KMS-11 (cell line): Measurements from ENCODE around the gene SRPRB.

Experiments used
- H2AFZ ChIP-seq: fragments of 200-600 bp; sonication (generic); 2 replicates; pipeline ENCODE4 v1.6.1; 2016; ENCODE audit warnings: antibody characterized with exemption, mixed run types, low read depth
- H3K27ac ChIP-seq: fragments of 200-600 bp; sonication (generic); 2 replicates; pipeline ENCODE4 v1.6.1; 2016; ENCODE audit warnings: mild to moderate bottlenecking, mixed run types
- H3K27me3 ChIP-seq: fragments of 200-600 bp; sonication (generic); 2 replicates; pipeline ENCODE4 v1.6.1; 2017; ENCODE audit warnings: mild to moderate bottlenecking, low read depth, mixed run types, moderate library complexity; ENCODE audit not compliant: insufficient read depth
- H3K36me3 ChIP-seq: fragments of 200-600 bp; sonication (generic); 2 replicates; pipeline ENCODE4 v1.6.1; 2017; ENCODE audit warnings: mild to moderate bottlenecking, mixed run types; ENCODE audit not compliant: insufficient read depth
- H3K4me1 ChIP-seq: fragments of 200-600 bp; sonication (generic); 2 replicates; pipeline ENCODE4 v1.6.1; 2016; ENCODE audit warnings: mild to moderate bottlenecking, low read depth, mixed run types; ENCODE audit not compliant: poor library complexity, severe bottlenecking
- H3K4me2 ChIP-seq: fragments of 200-600 bp; sonication (generic); 2 replicates; pipeline ENCODE4 v1.7.0; 2016; ENCODE audit warnings: mild to moderate bottlenecking, mixed run types
- H3K4me3 ChIP-seq: fragments of 200-600 bp; sonication (generic); IDR thresholded peaks from 2 replicates; pipeline ENCODE4 v1.6.1; 2017; ENCODE audit warnings: low read depth, low read length, mixed read lengths; ENCODE audit not compliant: insufficient read depth
- H3K79me2 ChIP-seq: fragments of 200-600 bp; sonication (generic); 2 replicates; pipeline ENCODE4 v1.6.1; 2016; ENCODE audit warnings: low read depth, mixed run types; ENCODE audit not compliant: insufficient read depth
- H3K9ac ChIP-seq: fragments of 200-600 bp; sonication (generic); 2 replicates; pipeline ENCODE4 v1.6.1; 2016; ENCODE audit warnings: mild to moderate bottlenecking, mixed run types
- H4K20me1 ChIP-seq: fragments of 200-600 bp; sonication (generic); 2 replicates; pipeline ENCODE4 v1.6.1; 2016; ENCODE audit warnings: mild to moderate bottlenecking, mixed run types; ENCODE audit not compliant: insufficient read depth
- TF ChIP-seq, protein P1 (sequence below): fragments of 200-600 bp; sonication (generic); conservative IDR thresholded peaks from 2 replicates; pipeline ENCODE4 v1.6.1; 2017; ENCODE audit warnings: low read depth, mild to moderate bottlenecking, antibody characterized with exemption, low read length, moderate library complexity, mixed read lengths

The SRPRB gene

GRCh38 chr3:133868186-133868585, 62.6 kb downstream of the SRPRB start:
- Histone ChIP-seq H4K20me1 (no peaks in the 10 kb centered on the region), H3K27ac (no peak overlapping the region), H3K4me3 (no peak overlapping the region), H2AFZ (no peak overlapping the region), H3K9ac (no peak overlapping the region), H3K27me3 (no peaks in the 10 kb centered on the region), H3K79me2 (no peaks in the 10 kb centered on the region), H3K4me1 (no peaks in the 10 kb centered on the region), H3K36me3 (no peaks in the 10 kb centered on the region), H3K4me2 (no peak overlapping the region)
- TF ChIP-seq, protein P1, sequence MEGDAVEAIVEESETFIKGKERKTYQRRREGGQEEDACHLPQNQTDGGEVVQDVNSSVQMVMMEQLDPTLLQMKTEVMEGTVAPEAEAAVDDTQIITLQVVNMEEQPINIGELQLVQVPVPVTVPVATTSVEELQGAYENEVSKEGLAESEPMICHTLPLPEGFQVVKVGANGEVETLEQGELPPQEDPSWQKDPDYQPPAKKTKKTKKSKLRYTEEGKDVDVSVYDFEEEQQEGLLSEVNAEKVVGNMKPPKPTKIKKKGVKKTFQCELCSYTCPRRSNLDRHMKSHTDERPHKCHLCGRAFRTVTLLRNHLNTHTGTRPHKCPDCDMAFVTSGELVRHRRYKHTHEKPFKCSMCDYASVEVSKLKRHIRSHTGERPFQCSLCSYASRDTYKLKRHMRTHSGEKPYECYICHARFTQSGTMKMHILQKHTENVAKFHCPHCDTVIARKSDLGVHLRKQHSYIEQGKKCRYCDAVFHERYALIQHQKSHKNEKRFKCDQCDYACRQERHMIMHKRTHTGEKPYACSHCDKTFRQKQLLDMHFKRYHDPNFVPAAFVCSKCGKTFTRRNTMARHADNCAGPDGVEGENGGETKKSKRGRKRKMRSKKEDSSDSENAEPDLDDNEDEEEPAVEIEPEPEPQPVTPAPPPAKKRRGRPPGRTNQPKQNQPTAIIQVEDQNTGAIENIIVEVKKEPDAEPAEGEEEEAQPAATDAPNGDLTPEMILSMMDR = no peak

DNA sequence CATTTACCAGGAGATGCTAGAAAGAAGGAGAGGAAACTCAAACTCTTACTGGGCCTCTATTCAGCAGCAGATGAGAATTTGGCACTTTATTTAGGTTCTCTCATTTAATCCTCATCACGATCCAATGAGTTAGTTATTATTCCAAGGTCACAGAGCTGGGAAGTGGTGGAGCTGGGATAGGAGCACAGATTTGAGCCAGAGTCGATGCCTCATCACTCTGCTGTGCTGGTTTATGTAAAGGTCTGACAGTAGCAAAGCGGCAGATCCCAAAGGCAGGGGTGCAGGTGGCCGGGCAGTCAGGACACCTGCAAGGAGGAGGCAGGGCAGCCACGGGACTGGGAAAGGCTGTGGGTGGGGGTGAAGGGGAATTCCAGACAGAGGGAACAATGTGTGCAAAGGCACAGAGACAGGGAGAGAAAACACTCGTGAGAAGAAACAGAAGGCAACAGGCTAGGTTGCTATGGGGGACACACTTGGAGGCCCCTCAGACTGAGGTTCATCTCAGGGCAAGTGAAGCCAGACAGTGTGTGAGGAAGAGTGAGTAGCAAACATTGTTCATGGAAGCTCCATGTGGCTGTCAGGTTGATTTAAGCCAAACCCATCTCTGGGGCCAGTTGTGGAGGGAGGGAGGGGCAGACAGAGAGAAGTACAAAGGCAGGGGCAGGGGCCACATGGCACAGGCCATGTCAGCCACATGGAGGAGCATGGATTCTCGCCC, 63.3 kb downstream of the SRPRB start:
- H3K27me3 ChIP-seq = no peaks in the 10 kb centered on the region
- no peaks in the 10 kb centered on the region for H3K36me3 ChIP-seq
- H3K79me2 ChIP-seq = no peaks in the 10 kb centered on the region
- H3K4me2 ChIP-seq = no peak overlapping the region
- no peaks in the 10 kb centered on the region for H4K20me1 ChIP-seq
- TF ChIP-seq, protein P1 = no peak
- no peaks in the 10 kb centered on the region for H3K4me1 ChIP-seq
- no peak overlapping the region for H3K27ac ChIP-seq
- no peak overlapping the region for H3K9ac ChIP-seq
- H3K4me3 ChIP-seq = no peak overlapping the region
- H2AFZ ChIP-seq = no peak overlapping the region

- no peak overlapping the region for H3K9ac ChIP-seq
- no peak overlapping the region for H3K4me3 ChIP-seq
- TF ChIP-seq, protein P1 = no peak
- H3K27ac ChIP-seq = no peak overlapping the region
- no peaks in the 10 kb centered on the region for H3K36me3 ChIP-seq
- H3K27me3 ChIP-seq = no peaks in the 10 kb centered on the region
- H4K20me1 ChIP-seq = no peaks in the 10 kb centered on the region
- no peaks in the 10 kb centered on the region for H3K79me2 ChIP-seq
- no peak overlapping the region for H3K4me2 ChIP-seq
- H2AFZ ChIP-seq = no peak overlapping the region
- no peaks in the 10 kb centered on the region for H3K4me1 ChIP-seq
Measured at GRCh38 chr3:133869586-133869985, 64.0 kb downstream of the SRPRB start.

DNA sequence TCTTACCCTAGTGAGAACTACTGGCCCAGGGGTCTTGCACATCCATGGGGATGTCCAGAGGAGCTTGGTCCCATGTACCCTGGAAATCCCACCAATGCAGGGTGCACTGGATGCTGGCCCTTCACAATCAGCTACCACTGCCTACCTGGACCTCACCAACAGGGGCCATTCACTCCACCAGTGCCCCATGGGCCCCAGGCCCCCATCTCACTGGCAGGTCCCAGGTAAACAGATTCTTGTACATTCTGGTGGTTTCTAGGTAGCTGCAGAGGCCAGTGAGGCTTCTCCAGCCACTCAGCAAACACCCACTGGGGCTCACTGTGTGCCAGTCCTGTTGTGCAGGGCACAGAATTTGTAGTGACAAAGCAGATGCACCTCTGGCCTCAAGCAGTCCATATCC, 65.2 kb downstream of the SRPRB start:
- H3K9ac ChIP-seq = no peak overlapping the region
- H3K4me3 ChIP-seq = no peak overlapping the region
- H4K20me1 ChIP-seq = no peaks in the 10 kb centered on the region
- no peak overlapping the region for H3K27ac ChIP-seq
- H3K27me3 ChIP-seq = no peaks in the 10 kb centered on the region
- H3K4me1 ChIP-seq = no peaks in the 10 kb centered on the region
- TF ChIP-seq, protein P1 = no peak
- H3K36me3 ChIP-seq = no peaks in the 10 kb centered on the region
- no peaks in the 10 kb centered on the region for H3K79me2 ChIP-seq
- no peak overlapping the region for H3K4me2 ChIP-seq
- no peak overlapping the region for H2AFZ ChIP-seq
